Activated T-helper 2 cell treated with anti-CD3 and anti-CD28 coated beads, Interferon-gamma antibody, Interleukin-2, Interleukin-4, amounts not matched to agents 10 μg/mL and 5 μg/mL and 100 μg/mL, durations not matched to agents 14 hours and 24 hours and 36 hours (primary cell): ENCODE results near the gene OCA2. TPM values are rescaled to one million over a fixed set of nuclear protein-coding genes. Genes with fewer than 3 reads are reported as not detected.

Source experiments
- DNase-seq: peaks from one replicate; pipeline ENCODE4 v3.0.0; 2021; ENCODE audit warnings: low spot score
- H3K27ac Mint-ChIP-seq: one replicate; pipeline ENCODE4 v1.8.0; 2021; ENCODE audit warnings: mixed read lengths
- H3K27me3 Mint-ChIP-seq: one replicate; pipeline ENCODE4 v1.8.0; 2021; ENCODE audit warnings: low read depth, mixed read lengths
- H3K36me3 Mint-ChIP-seq: one replicate; pipeline ENCODE4 v1.8.0; 2021; ENCODE audit warnings: low read depth, mixed read lengths
- H3K4me1 Mint-ChIP-seq: one replicate; pipeline ENCODE4 v1.8.0; 2021; ENCODE audit warnings: low read depth, mixed read lengths
- H3K4me3 Mint-ChIP-seq: one replicate; pipeline ENCODE4 v1.8.0; 2021; ENCODE audit warnings: low read depth, mild to moderate bottlenecking, moderate library complexity, mixed read lengths
- H3K9me3 Mint-ChIP-seq: one replicate; pipeline ENCODE4 v1.8.0; 2021; ENCODE audit warnings: mixed read lengths
- intact Hi-C: fragments of 100-400 bp; cut with micrococcal nuclease; formaldehyde crosslinking; loops from one replicate; pipeline ENCODE4 v1.15.1; 2023
- total RNA-seq: library from RNA; stranded (reverse); gene quantifications from 2 replicates; pipeline ENCODE4 v1.2.3, GENCODE V29; 2022

OCA2 gene
- total RNA-seq, 1 donor from 2014 or later, result not detected

- DNase-seq, result no peak
- Mint-ChIP-seq H3K27me3 (no peaks in the 10 kb centered on the region), H3K27ac (no peak overlapping the region), H3K9me3 (no peaks in the 10 kb centered on the region), H3K36me3 (no peaks in the 10 kb centered on the region), H3K4me3 (no peak overlapping the region), H3K4me1 (no peaks in the 10 kb centered on the region)
- intact Hi-C loops, result no loop called here
These were observed 68.3 kb downstream of the OCA2 start for GRCh38 chr15:28030801-28031200.

- no peak for DNase-seq
- H3K27me3 Mint-ChIP-seq, result no peaks in the 10 kb centered on the region
- H3K9me3 Mint-ChIP-seq, result no peaks in the 10 kb centered on the region
- no peaks in the 10 kb centered on the region for H3K4me1 Mint-ChIP-seq
- no peak overlapping the region for H3K27ac Mint-ChIP-seq
- no peaks in the 10 kb centered on the region for H3K36me3 Mint-ChIP-seq
- no peak overlapping the region for H3K4me3 Mint-ChIP-seq
- intact Hi-C loops, result no loop called here
These were observed 71.4 kb downstream of the OCA2 start for GRCh38 chr15:28027714-28028076.

GRCh38 chr15:28026764-28027713 lies 72.1 kb downstream of the OCA2 start:
- no peaks in the 10 kb centered on the region for H3K36me3 Mint-ChIP-seq
- no peak overlapping the region for H3K4me3 Mint-ChIP-seq
- no peaks in the 10 kb centered on the region for H3K4me1 Mint-ChIP-seq
- intact Hi-C loops, result no loop called here
- no peaks in the 10 kb centered on the region for H3K9me3 Mint-ChIP-seq
- H3K27ac Mint-ChIP-seq, result no peak overlapping the region
- DNase-seq, result no peak
- H3K27me3 Mint-ChIP-seq, result no peaks in the 10 kb centered on the region

GRCh38 chr15:28026221-28026620 lies 72.9 kb downstream of the OCA2 start:
- H3K4me1 Mint-ChIP-seq, result no peaks in the 10 kb centered on the region
- H3K36me3 Mint-ChIP-seq, result no peaks in the 10 kb centered on the region
- H3K9me3 Mint-ChIP-seq, result no peaks in the 10 kb centered on the region
- no peak overlapping the region for H3K27ac Mint-ChIP-seq
- intact Hi-C loops, result no loop called here
- no peaks in the 10 kb centered on the region for H3K27me3 Mint-ChIP-seq
- DNase-seq, result no peak
- H3K4me3 Mint-ChIP-seq, result no peak overlapping the region

- no peak overlapping the region for H3K27ac Mint-ChIP-seq
- no peaks in the 10 kb centered on the region for H3K9me3 Mint-ChIP-seq
- H3K36me3 Mint-ChIP-seq, result no peaks in the 10 kb centered on the region
- intact Hi-C loops, result no loop called here
- H3K27me3 Mint-ChIP-seq, result no peaks in the 10 kb centered on the region
- no peak for DNase-seq
- H3K4me1 Mint-ChIP-seq, result no peaks in the 10 kb centered on the region
- no peak overlapping the region for H3K4me3 Mint-ChIP-seq
These were observed 73.7 kb downstream of the OCA2 start for GRCh38 chr15:28025413-28025812.

- no peak for DNase-seq
- Mint-ChIP-seq H3K27me3 (no peaks in the 10 kb centered on the region), H3K27ac (no peak overlapping the region), H3K4me3 (no peak overlapping the region), H3K4me1 (no peaks in the 10 kb centered on the region), H3K36me3 (no peaks in the 10 kb centered on the region), H3K9me3 (no peaks in the 10 kb centered on the region)
- intact Hi-C loops, result no loop called here
These were observed 74.2 kb downstream of the OCA2 start for GRCh38 chr15:28024889-28025250.

GRCh38 chr15:28023933-28024888 lies 74.9 kb downstream of the OCA2 start:
- no peak for DNase-seq
- Mint-ChIP-seq H3K4me1 (no peaks in the 10 kb centered on the region), H3K9me3 (no peaks in the 10 kb centered on the region), H3K27me3 (no peaks in the 10 kb centered on the region), H3K36me3 (no peaks in the 10 kb centered on the region), H3K27ac (no peak overlapping the region), H3K4me3 (no peak overlapping the region)
- intact Hi-C loops, result no loop called here

- Mint-ChIP-seq H3K27ac (no peak overlapping the region), H3K27me3 (no peaks in the 10 kb centered on the region), H3K4me3 (no peak overlapping the region), H3K36me3 (no peaks in the 10 kb centered on the region), H3K4me1 (no peaks in the 10 kb centered on the region), H3K9me3 (no peaks in the 10 kb centered on the region)
- intact Hi-C loops, result no loop called here
- no peak for DNase-seq
These were observed 75.7 kb downstream of the OCA2 start for GRCh38 chr15:28023422-28023821.

- Mint-ChIP-seq H3K27ac (no peak overlapping the region), H3K4me3 (no peak overlapping the region), H3K36me3 (no peaks in the 10 kb centered on the region), H3K4me1 (no peaks in the 10 kb centered on the region), H3K9me3 (no peaks in the 10 kb centered on the region), H3K27me3 (no peaks in the 10 kb centered on the region)
- intact Hi-C loops, result no loop called here
- no peak for DNase-seq
These were observed 76.2 kb downstream of the OCA2 start for GRCh38 chr15:28022961-28023360.

- Mint-ChIP-seq H3K4me1 (no peaks in the 10 kb centered on the region), H3K36me3 (no peaks in the 10 kb centered on the region), H3K4me3 (no peak overlapping the region), H3K27ac (no peak overlapping the region), H3K9me3 (no peaks in the 10 kb centered on the region), H3K27me3 (no peaks in the 10 kb centered on the region)
- no peak for DNase-seq
- intact Hi-C loops, result no loop called here
These were observed 76.9 kb downstream of the OCA2 start for GRCh38 chr15:28022181-28022580.

- intact Hi-C loops, result no loop called here
- H3K36me3 Mint-ChIP-seq, result no peaks in the 10 kb centered on the region
- no peak for DNase-seq
- no peaks in the 10 kb centered on the region for H3K4me1 Mint-ChIP-seq
- H3K4me3 Mint-ChIP-seq, result no peak overlapping the region
- H3K9me3 Mint-ChIP-seq, result no peaks in the 10 kb centered on the region
- H3K27me3 Mint-ChIP-seq, result no peaks in the 10 kb centered on the region
- no peak overlapping the region for H3K27ac Mint-ChIP-seq
These were observed 77.7 kb downstream of the OCA2 start for GRCh38 chr15:28021281-28022039.

- intact Hi-C loops, result no loop called here
- no peak for DNase-seq
- Mint-ChIP-seq H3K27me3 (no peaks in the 10 kb centered on the region), H3K27ac (no peak overlapping the region), H3K4me1 (no peaks in the 10 kb centered on the region), H3K36me3 (no peaks in the 10 kb centered on the region), H3K9me3 (no peaks in the 10 kb centered on the region), H3K4me3 (no peak overlapping the region)
These were observed 78.5 kb downstream of the OCA2 start for GRCh38 chr15:28020644-28021043.
